Smooth muscle cell of the brain vasculature (primary cell): ENCODE results near the gene EPC1.

Source experiments
- DNase-seq: peaks from one replicate; pipeline ENCODE4 v3.0.0-alpha.2; 2012; ENCODE audit warnings: low read depth, low spot score

EPC1 gene

GRCh38 chr10:32337350-32337749 lies 9.6 kb downstream of the EPC1 start:
- DNase-seq, result no peak

GRCh38 chr10:32333849-32334248 lies 13.1 kb downstream of the EPC1 start:
- no peak for DNase-seq

GRCh38 chr10:32332299-32332750 lies 14.6 kb downstream of the EPC1 start:
- DNase-seq, result no peak

GRCh38 chr10:32331606-32332005 lies 15.4 kb downstream of the EPC1 start:
- DNase-seq, result no peak

GRCh38 chr10:32330214-32330613 lies 16.7 kb downstream of the EPC1 start:
- DNase-seq, result no peak

- no peak for DNase-seq
These were observed 17.9 kb downstream of the EPC1 start for GRCh38 chr10:32329061-32329460.

- no peak for DNase-seq
These were observed 18.5 kb downstream of the EPC1 start for GRCh38 chr10:32328499-32328898.

- DNase-seq, result no peak
These were observed 19.6 kb downstream of the EPC1 start for GRCh38 chr10:32327364-32327691.

- no peak for DNase-seq
These were observed 20.1 kb downstream of the EPC1 start for GRCh38 chr10:32326680-32327363.

- no peak for DNase-seq
These were observed 20.8 kb downstream of the EPC1 start for GRCh38 chr10:32326119-32326518.

GRCh38 chr10:32323051-32323450 lies 23.9 kb downstream of the EPC1 start:
- DNase-seq, result no peak

GRCh38 chr10:32321016-32321631 lies 25.8 kb downstream of the EPC1 start:
- no peak for DNase-seq

- no peak for DNase-seq
These were observed 28.5 kb downstream of the EPC1 start for GRCh38 chr10:32318476-32318896.

GRCh38 chr10:32317795-32318357 lies 29.1 kb downstream of the EPC1 start:
- no peak for DNase-seq

GRCh38 chr10:32315424-32315823 lies 31.5 kb downstream of the EPC1 start:
- DNase-seq, result no peak

- DNase-seq, result no peak
These were observed 32.4 kb downstream of the EPC1 start for GRCh38 chr10:32314588-32314987.

GRCh38 chr10:32308027-32308603 lies 38.8 kb downstream of the EPC1 start:
- no peak for DNase-seq

GRCh38 chr10:32307609-32308008 lies 39.3 kb downstream of the EPC1 start:
- no peak for DNase-seq

GRCh38 chr10:32299354-32299980 lies 47.5 kb downstream of the EPC1 start:
- no peak for DNase-seq

- DNase-seq, result peak; percentile 4
These were observed 48.7 kb downstream of the EPC1 start for GRCh38 chr10:32298075-32298812.

GRCh38 chr10:32295027-32295426 lies 51.9 kb downstream of the EPC1 start:
- no peak for DNase-seq

GRCh38 chr10:32293581-32293980 lies 53.4 kb downstream of the EPC1 start:
- DNase-seq, result no peak
